Measurements from ENCODE around the gene NTM.

The NTM gene

GRCh38 chr11:131665344-131665968 lies 295.0 kb downstream of the NTM start:
- POLR2A ChIA-PET = no interaction called here
- CTCF ChIA-PET = no interaction called here
- DNase-seq (ENCODE audit: extremely low spot score) = no peak
- TF ChIP-seq ELF4 (IDR thresholded peaks at IDR 0.05) = no peak
- TF ChIP-seq PKNOX1 (IDR thresholded peaks at IDR 0.05) = no peak
- no peak for TF ChIP-seq SP1 (IDR thresholded peaks at IDR 0.05)
- no peak for TF ChIP-seq HDGF (IDR thresholded peaks at IDR 0.05; ENCODE audit: borderline replicate concordance)
- TF ChIP-seq NFRKB (IDR thresholded peaks at IDR 0.05) = no peak
- TF ChIP-seq FOXK2 (IDR thresholded peaks at IDR 0.05) = no peak
- no peak for TF ChIP-seq BHLHE40 (IDR thresholded peaks at IDR 0.05; ENCODE audit: borderline replicate concordance)
- TF ChIP-seq ARNT (IDR thresholded peaks at IDR 0.05) = no peak
- TF ChIP-seq L3MBTL2 (conservative IDR thresholded peaks at IDR 0.05) = no peak
- TF ChIP-seq TARDBP (IDR thresholded peaks at IDR 0.05) = no peak
- no peak for TF ChIP-seq CTBP1 (IDR thresholded peaks at IDR 0.05; ENCODE audit: borderline replicate concordance)
- no peak for TF ChIP-seq LEF1 (IDR thresholded peaks at IDR 0.05; ENCODE audit: borderline replicate concordance)
- TF ChIP-seq ZNF384 (IDR thresholded peaks at IDR 0.05) = no peak
- no peak for TF ChIP-seq SUZ12 (IDR thresholded peaks at IDR 0.05)

- ChIA-PET CTCF (interaction anchor here (0.9 kb wide), 1 partner anchor 8 kb away, joined by 3 read pairs; no protein-coding TSS in a partner anchor), POLR2A (no interaction called here)
- TF ChIP-seq TARDBP (IDR thresholded peaks at IDR 0.05) (no peak), FOXA1 (IDR thresholded peaks at IDR 0.05) (no peak)
- DNase-seq (ENCODE audit: extremely low spot score) = no peak
Measured at GRCh38 chr11:131666006-131666405, 295.6 kb downstream of the NTM start.

- no peak for DNase-seq (ENCODE audit: extremely low spot score)
- POLR2A ChIA-PET = no interaction called here
- CTCF ChIA-PET = interaction anchor here (0.9 kb wide), 2 partner anchors 8 to 87 kb away, joined by 3 read pairs; no protein-coding TSS in a partner anchor
- TF ChIP-seq FOXA1 (IDR thresholded peaks at IDR 0.05) (no peak), BHLHE40 (IDR thresholded peaks at IDR 0.05; ENCODE audit: borderline replicate concordance) (no peak), SP1 (IDR thresholded peaks at IDR 0.05) (no peak), L3MBTL2 (conservative IDR thresholded peaks at IDR 0.05) (no peak), FOXK2 (IDR thresholded peaks at IDR 0.05) (no peak), ELF4 (IDR thresholded peaks at IDR 0.05) (no peak), ARNT (IDR thresholded peaks at IDR 0.05) (no peak)
Measured at GRCh38 chr11:131666617-131667016, 296.2 kb downstream of the NTM start.

- no peak for DNase-seq (ENCODE audit: extremely low spot score)
- POLR2A ChIA-PET = no interaction called here
- CTCF ChIA-PET = interaction anchor here (0.9 kb wide), 1 partner anchor 88 kb away, joined by 3 read pairs; no protein-coding TSS in a partner anchor
- TF ChIP-seq SP1 (IDR thresholded peaks at IDR 0.05) (no peak), HDGF (IDR thresholded peaks at IDR 0.05; ENCODE audit: borderline replicate concordance) (no peak), FOXA1 (IDR thresholded peaks at IDR 0.05) (no peak), NFRKB (IDR thresholded peaks at IDR 0.05) (no peak), TARDBP (IDR thresholded peaks at IDR 0.05) (no peak), CTBP1 (IDR thresholded peaks at IDR 0.05; ENCODE audit: borderline replicate concordance) (no peak), FOXK2 (IDR thresholded peaks at IDR 0.05) (no peak), SUZ12 (IDR thresholded peaks at IDR 0.05) (no peak)
Measured at GRCh38 chr11:131667566-131667965, 297.2 kb downstream of the NTM start.

- TF ChIP-seq FOXK2 (IDR thresholded peaks at IDR 0.05) (no peak), BHLHE40 (IDR thresholded peaks at IDR 0.05; ENCODE audit: borderline replicate concordance) (no peak), ZNF384 (IDR thresholded peaks at IDR 0.05) (no peak), NFRKB (IDR thresholded peaks at IDR 0.05) (no peak), CTBP1 (IDR thresholded peaks at IDR 0.05; ENCODE audit: borderline replicate concordance) (no peak), L3MBTL2 (conservative IDR thresholded peaks at IDR 0.05) (no peak), HDGF (IDR thresholded peaks at IDR 0.05; ENCODE audit: borderline replicate concordance) (no peak), ARNT (IDR thresholded peaks at IDR 0.05) (no peak), PKNOX1 (IDR thresholded peaks at IDR 0.05) (no peak), FOXA1 (IDR thresholded peaks at IDR 0.05) (no peak), ELF4 (IDR thresholded peaks at IDR 0.05) (no peak), LEF1 (IDR thresholded peaks at IDR 0.05; ENCODE audit: borderline replicate concordance) (no peak), TARDBP (IDR thresholded peaks at IDR 0.05) (no peak), SP1 (IDR thresholded peaks at IDR 0.05) (no peak)
- DNase-seq (ENCODE audit: extremely low spot score) = peak; percentile 68
- ChIA-PET CTCF (interaction anchor here (0.7 to 1.1 kb wide), 5 partner anchors 16 to 604 kb away, joined by 3 read pairs; no protein-coding TSS in a partner anchor), POLR2A (no interaction called here)
Measured at GRCh38 chr11:131668500-131669400, 298.3 kb downstream of the NTM start.

- TF ChIP-seq ARNT (IDR thresholded peaks at IDR 0.05) (no peak), HDGF (IDR thresholded peaks at IDR 0.05; ENCODE audit: borderline replicate concordance) (no peak), SUZ12 (IDR thresholded peaks at IDR 0.05) (no peak), PKNOX1 (IDR thresholded peaks at IDR 0.05) (no peak), BHLHE40 (IDR thresholded peaks at IDR 0.05; ENCODE audit: borderline replicate concordance) (no peak), FOXA1 (IDR thresholded peaks at IDR 0.05) (no peak)
- ChIA-PET CTCF (interaction anchor here (0.7 to 1.1 kb wide), 4 partner anchors 15 to 605 kb away, joined by 3 read pairs; no protein-coding TSS in a partner anchor), POLR2A (no interaction called here)
- no peak for DNase-seq (ENCODE audit: extremely low spot score)
Measured at GRCh38 chr11:131669401-131669780, 299.0 kb downstream of the NTM start.
